NCI-H2196 treated with DMSO at 0.1 percent for 48 hours (cell line): ENCODE data around the gene ARID1B.

Source experiments
- DNase-seq: peaks from one replicate; lab custom pipeline; 2025; ENCODE audit not compliant: unreplicated experiment; lab: John Stamatoyannopoulos, UW

Gene ARID1B

GRCh38 chr6:157091856-157092460 is 314.8 kb downstream of the ARID1B start:
- DNase-seq: no peak

GRCh38 chr6:157092736-157093135 is 315.6 kb downstream of the ARID1B start:
- DNase-seq: no peak

GRCh38 chr6:157093536-157093935 is 316.4 kb downstream of the ARID1B start:
- no peak for DNase-seq

- DNase-seq: no peak
Measured at GRCh38 chr6:157094038-157094437, 316.9 kb downstream of the ARID1B start.

- DNase-seq: no peak
Measured at GRCh38 chr6:157095084-157095483, 317.9 kb downstream of the ARID1B start.

- DNase-seq: no peak
Measured at GRCh38 chr6:157095569-157095968, 318.4 kb downstream of the ARID1B start.

- DNase-seq: no peak
Measured at GRCh38 chr6:157096105-157096504, 318.9 kb downstream of the ARID1B start.

- DNase-seq: no peak
Measured at GRCh38 chr6:157096522-157096921, 319.3 kb downstream of the ARID1B start.

- DNase-seq: no peak
Measured at GRCh38 chr6:157097255-157097955, 320.2 kb downstream of the ARID1B start.

- no peak for DNase-seq
Measured at GRCh38 chr6:157098999-157099398, 321.8 kb downstream of the ARID1B start.

GRCh38 chr6:157099912-157100593 is 322.9 kb downstream of the ARID1B start:
- DNase-seq: no peak

- no peak for DNase-seq
Measured at GRCh38 chr6:157101166-157101565, 324.0 kb downstream of the ARID1B start.

- DNase-seq: no peak
Measured at GRCh38 chr6:157104803-157105202, 327.6 kb downstream of the ARID1B start.

GRCh38 chr6:157106487-157106886 is 329.3 kb downstream of the ARID1B start:
- DNase-seq: no peak

GRCh38 chr6:157107571-157107914 is 330.4 kb downstream of the ARID1B start:
- DNase-seq: no peak

- no peak for DNase-seq
Measured at GRCh38 chr6:157107915-157108651, 330.9 kb downstream of the ARID1B start.

GRCh38 chr6:157108923-157109322 is 331.7 kb downstream of the ARID1B start:
- DNase-seq: no peak

GRCh38 chr6:157110607-157111006 is 333.4 kb downstream of the ARID1B start:
- DNase-seq: no peak

GRCh38 chr6:157113389-157113788 is 336.2 kb downstream of the ARID1B start:
- DNase-seq: no peak

GRCh38 chr6:157116426-157116825 is 339.2 kb downstream of the ARID1B start:
- DNase-seq: no peak

GRCh38 chr6:157117431-157118095 is 340.4 kb downstream of the ARID1B start:
- DNase-seq: no peak
